Smooth muscle cell of the brain vasculature (primary cell): ENCODE data around the gene SMAD5.
A peak's percentile ranks its signal among the peaks of the same experiment; 100 is the strongest.

Experiments used
- DNase-seq: peaks from one replicate; pipeline ENCODE4 v3.0.0-alpha.2; 2012; ENCODE audit warnings: low read depth, low spot score

SMAD5 gene

DNA sequence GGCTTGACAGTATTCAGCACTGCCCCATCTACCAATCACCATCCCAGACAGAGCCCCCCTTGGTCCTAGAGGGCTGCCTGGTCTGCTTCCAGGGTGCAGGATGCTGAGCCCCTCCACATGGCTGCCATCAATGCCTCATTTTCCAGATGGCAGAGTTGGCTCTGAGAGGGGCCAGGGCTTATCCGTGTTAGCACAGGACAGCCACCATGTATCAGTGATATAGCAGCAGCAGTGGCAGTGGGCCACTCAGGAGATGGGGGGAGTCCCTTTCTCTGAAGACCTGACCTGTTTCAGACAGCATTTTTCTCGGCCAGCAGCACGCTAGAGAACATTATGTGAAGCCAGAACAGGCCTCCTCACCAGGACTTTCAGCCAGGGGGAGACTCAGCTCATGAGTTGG lies 61.9 kb downstream of the SMAD5 start:
- DNase-seq = no peak

GRCh38 chr5:136195971-136196820 lies 63.6 kb downstream of the SMAD5 start:
- DNase-seq = no peak

DNA sequence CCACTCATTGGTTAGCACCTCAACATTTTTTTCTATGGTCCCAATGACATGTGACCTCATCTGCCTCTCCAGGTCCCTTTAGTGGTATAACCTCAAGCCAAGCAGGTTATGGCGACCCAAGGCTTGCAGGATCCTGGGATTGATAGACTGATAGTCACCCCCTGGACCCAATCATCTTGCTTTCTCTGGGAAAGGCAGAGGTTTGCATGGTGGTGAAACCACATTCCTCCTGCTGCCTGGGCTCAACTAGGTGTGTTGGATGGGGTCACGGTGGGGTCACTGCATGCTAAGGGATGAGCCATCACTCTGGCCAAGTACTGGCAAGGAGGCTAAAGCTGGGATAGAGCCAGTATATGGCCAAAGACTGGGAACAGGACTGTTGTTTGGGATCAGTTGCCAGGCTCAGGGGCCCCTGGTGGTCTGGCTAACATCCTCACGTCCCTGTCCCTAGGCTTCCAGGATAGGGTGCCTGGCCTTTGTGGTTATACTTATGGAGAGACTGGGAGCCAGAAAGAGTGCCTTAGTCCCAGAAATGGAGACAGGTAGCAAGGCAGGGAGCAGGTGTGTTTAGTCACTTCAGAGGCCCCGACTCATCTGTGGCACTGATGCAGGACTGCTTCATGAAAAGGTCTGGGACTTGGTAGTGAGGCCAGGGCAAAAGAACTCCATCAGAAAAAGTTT lies 65.0 kb downstream of the SMAD5 start:
- no peak for DNase-seq

GRCh38 chr5:136198453-136198852 lies 65.8 kb downstream of the SMAD5 start:
- no peak for DNase-seq

GRCh38 chr5:136199408-136199807 lies 66.8 kb downstream of the SMAD5 start:
- DNase-seq = no peak

DNA sequence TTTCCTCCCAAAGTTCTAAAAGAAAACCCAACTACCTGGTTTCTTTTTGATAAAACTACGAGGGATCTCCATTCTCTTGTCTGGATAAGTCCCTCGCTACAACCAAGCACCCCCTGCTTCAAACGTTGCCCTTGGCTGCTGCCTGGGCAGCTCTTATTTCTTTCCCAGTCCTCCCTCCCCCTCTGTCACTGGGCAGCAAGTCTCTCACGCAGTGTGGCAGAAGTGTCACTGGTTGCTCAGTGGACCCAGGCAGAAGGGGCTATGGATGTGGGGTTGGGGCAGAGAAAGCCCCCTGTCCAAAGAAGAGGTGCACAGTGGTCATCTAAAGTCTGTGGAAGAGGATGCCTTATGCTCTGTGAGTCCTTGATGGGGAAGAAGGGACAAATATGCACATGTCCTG lies 67.5 kb downstream of the SMAD5 start:
- DNase-seq = no peak

- DNase-seq = no peak
Observed at GRCh38 chr5:136200761-136201160, 68.1 kb downstream of the SMAD5 start.

DNA sequence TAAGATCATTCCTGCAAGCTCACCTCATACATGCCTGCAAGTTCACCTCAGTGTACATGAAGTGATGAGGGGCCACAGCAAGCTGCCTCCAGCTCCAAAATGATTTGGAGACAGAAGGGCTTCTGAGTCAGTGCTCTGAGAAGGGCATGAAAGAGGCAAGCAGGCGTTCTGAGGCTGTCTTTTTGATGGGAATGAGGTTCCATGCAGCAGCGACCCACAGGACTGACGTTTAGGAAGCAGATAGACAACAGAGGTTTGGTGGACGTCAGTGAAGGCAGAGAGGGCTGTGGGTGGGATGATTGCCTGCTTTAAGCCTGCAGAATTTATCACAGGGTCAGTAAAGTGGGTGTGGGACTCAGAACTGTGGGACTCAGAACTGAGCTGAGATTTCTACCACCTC lies 69.2 kb downstream of the SMAD5 start:
- no peak for DNase-seq

DNA sequence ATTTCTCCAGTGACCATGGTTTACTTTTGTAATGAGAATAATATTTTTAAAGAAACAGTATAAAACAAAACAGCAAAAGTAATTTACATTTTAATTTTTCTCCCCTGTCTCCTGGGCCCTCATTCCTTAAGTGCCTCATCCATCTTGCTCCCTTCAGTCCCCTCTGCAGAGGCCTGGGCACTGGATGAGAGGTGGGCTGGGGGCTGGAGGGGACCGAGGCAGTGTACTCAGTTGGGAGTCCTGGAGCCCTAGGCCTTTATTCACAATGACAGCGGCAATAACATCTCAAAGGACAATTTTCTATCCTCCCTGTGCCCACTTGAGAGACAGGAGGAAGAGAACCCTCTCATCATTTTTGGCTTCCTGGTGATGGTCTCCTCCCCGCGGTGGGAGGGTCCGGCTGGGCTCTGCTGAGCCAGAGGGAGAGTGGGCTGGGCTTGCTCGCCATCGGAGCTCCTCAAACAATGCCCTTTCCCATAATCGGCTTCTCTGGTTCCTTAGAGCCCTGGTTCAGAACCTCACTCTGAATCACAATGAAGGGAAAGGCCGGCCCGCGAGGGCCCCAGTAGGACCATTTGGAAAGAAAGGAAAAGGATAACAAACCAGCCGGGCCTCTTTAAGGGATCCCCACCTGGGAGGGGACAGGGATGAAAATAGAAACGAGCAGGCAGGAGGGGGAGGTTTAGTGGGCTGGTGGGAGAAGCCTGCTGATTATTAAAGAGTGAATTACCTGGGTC lies 70.0 kb downstream of the SMAD5 start:
- no peak for DNase-seq

DNA sequence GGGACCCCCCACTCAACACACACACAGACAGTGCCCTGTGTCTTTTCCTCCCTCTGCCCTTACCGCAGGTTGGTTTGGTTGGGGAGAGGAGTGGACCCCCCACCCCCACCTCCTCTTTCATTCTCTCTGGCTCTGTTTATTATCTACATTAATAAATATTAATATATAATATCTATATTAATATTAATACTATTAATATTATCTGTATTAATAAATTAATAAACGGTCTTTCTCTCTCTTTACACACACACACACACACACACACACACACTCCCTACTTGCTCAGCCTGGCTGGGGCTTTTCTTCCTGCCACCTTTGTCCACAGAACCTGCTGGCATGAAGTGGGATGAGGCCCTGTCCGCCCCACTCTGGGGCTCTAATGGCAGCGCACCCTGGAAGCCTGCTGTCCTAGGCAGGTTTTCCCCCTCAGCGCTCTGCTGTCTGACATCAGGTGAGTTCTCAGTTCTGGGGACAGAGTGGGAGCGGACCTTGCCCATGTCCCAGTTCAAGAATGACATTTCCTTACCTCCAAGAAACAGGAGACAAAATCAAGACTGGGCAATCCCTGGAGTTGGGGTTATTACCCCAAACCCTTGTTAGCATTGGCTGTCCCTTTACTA lies 70.8 kb downstream of the SMAD5 start:
- no peak for DNase-seq

DNA sequence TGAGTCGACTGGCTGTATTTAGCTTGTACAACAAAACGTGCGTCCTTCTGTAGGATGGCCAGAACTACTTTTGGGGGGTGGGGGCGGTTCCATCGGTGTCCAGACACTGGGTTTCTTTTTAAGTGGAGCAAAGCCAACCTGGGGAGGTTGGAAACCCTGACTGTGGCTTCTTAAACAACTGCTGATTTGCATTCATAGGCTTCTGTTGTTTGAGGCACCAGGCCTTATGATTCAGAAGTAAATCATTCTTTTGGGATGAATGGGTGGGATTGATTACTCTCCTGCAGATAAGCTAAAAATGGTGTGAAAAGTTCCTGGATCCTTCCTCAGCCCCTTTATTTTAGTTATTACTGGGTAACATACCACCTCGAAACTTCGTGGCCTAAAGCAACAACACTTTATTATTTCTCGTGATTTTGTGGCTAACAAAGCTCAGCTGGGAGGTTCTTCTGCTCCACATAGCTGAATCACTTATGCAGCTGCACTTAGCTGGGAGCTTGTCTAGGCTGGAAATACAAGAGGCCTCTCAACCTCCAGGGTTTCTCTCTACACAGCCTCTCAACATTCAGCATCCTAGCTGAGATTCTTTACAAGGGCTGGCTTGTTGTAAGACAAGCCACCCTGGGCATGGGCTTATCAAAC lies 72.5 kb downstream of the SMAD5 start:
- DNase-seq = no peak

GRCh38 chr5:136205941-136206340 lies 73.3 kb downstream of the SMAD5 start:
- no peak for DNase-seq

DNA sequence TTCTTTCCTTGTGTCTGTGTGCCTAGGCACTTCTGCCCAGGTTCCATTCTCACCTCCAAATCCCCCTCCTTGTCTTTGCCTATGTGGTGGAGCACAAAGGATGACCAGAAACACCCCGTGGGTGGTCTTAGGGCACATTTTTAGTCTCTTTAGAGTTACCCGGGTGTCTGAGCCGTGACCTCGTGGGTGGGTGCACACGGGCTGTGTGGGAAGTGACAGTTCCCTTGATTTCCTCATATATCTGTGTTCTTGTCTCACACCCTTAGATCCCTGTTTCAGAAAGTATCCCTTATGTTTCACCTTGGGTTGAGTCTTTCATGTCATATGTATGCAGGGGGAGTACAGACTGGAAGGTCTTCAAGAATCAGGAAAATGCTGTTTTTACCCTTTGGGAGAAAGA lies 73.7 kb downstream of the SMAD5 start:
- DNase-seq = no peak

- DNase-seq = no peak
Observed at GRCh38 chr5:136207631-136208030, 75.0 kb downstream of the SMAD5 start.

DNA sequence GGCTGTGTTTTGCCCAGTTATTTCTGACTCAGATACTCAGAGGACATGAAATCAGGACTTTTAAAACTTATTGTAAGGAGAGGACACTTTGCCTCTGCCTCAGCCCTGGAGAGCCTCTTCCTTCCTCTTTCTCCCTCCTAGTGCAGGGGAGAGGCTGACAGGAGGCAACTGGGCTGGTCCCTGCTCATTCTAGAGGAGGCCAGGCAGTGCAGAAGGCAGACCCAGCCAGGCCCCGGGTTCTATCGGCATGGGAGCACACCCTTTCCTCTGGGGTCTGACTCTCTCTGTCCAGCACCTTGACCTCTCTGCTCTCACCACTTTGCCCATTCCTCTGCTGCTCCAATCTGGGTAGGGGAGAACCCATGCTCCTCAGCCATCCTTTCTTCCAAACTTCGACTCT lies 76.3 kb downstream of the SMAD5 start:
- DNase-seq = no peak

DNA sequence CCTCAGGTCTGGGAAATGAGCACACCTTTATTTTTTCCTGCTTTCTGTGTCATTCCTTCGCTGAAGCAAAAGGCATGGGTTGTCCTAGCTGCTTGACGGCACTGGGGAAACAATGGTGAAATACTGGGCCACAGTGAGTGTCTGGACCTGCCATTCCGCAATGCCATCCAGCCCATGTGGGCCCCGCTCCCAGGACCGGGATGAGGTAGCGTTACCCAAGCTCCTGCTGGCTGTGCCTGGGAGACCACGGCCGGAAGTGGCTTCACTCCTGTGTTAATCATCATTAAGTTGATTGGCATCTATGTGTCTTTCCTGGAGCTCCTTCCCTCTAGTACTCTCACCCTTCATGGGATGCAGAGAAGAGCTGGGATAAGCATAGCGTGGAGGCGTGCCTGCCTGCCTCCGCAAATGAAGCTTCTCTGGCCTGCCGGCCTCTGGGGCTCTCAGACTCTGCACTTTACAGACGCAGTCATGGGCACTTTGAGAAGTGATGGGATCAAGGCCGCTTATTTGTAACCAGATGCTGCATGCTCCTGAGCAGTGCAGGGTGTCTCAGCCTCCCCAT lies 76.8 kb downstream of the SMAD5 start:
- DNase-seq = no peak

DNA sequence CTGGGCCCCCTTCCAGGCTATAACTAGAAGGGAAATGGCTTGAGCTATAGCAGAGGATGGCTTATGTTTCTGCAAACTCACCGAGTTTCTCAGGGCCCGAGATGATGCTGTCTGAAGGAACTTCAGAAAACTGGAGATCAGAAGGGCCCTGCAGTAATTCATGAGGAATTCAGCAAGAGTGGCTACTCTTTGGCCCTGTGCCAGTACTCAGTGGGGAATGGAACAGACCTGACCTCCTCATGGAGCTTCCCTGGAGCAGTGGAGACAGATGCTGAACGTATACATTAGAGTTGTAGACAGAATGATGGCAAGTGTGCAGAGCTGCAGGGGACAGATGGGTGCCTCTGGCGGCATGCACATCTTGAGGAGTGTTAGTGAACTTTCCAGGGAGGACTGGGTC lies 77.6 kb downstream of the SMAD5 start:
- DNase-seq = no peak

DNA sequence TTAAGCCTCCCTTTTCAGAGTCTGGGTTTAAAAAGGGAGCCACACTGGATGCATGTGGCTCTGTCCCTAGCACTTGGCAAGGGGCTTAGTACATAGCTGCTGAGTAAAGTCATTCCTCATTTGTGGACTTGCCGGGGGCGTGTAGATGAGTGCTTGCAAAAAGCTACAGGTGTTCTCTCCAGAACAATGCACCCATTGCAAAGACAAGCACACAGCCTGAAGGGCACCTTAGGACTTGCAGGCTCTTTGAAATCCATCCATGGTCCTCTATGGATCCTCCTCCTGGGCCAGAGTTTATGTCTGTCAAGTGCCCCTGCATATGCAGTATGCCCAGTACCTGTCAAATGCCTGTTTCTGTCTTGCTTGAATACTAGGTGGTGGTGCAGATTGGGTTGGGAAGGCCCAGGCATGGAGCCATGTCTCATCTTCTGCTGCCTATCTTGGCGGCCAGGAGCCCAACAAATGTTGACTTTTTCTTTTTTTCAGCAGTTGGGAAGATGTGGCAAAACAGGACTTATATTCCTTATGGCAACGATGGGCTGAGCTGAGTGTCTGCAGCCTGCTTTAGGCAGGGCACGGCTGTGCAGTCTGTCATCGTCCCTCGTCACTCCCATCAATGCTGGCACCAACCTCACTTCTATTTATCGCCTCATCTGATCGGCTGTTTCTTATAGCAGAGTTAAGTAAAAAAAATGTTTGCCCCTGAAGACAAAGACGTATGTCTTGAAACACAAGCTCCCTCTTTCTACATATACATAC lies 78.8 kb downstream of the SMAD5 start:
- no peak for DNase-seq

- peak; percentile 17 for DNase-seq
Observed at GRCh38 chr5:136212252-136212721, 79.6 kb downstream of the SMAD5 start.

DNA sequence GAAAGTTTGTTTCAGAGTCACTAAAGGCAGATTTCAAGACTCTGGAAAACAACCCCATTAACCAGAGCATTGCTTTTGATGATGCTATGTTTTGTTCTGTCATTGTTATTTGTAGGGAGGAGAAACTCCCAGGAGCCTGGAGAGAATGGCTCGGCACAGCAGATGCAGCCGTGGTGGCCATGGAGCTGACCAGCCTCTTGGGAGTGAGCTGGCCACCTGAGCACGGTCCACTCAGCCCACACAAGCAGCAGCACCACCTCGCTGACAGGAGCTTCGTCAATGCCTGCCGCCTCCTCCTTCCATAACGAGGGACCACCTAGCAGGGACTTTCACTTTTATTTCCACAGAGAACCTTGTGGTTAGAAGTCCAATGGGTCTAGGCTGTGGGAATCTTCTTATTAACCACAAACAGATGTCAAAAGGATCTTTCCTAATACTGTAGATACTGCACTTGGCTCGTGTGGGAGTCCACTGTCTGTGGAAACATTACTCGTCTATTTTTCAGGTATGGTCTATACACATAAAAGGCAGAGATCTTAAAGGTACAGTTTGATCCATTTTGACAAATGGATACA lies 81.4 kb downstream of the SMAD5 start:
- DNase-seq = no peak
